ENCODE results near the gene PLXNC1. TPM values are rescaled to one million over a fixed set of nuclear protein-coding genes. Genes with fewer than 3 reads are reported as not detected.

The PLXNC1 gene
- total and polyA plus RNA-seq, 2 of the 8 experiments (the other 6 are each of a cell fraction or from before 2014, with no cell fraction given): 0.83 to 2.0 TPM

DNA sequence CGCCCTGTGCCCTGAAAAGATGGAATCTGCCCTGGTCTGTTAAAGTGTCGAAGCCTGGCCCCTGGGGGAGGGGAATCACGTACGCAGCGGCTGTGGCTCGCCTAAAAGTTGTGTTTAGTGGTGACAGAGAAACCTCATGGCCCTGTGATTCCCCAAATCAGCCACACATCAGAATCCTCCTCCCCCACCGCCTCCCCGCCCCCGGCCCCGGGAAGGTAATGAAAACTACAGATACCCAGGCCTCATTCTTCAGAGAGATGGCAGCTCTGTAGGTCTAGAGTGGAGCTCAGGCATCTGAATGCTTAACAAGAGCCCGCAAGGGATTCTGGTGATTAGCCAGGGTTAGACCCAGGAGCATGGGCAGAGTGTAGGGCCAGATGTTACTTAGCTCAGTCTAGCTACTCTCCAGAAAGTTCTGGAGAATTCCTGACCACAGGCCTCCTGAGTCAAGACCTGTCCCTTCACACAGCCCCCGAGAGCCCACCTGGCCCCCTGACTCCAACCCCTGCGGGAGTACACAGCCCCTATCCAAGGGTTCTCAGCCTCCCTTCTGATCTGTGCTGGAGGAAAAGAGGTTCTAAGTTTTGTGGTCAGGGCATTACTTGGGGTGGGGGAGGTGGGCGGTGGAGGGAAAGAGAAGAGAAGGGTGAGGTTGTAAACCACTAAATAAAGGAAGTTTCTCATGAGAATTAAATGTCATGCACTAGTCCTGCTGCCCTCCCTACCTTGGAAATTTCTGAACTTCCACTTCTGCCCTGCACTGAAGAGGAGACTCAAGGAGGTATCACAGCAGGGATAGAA lies 114.8 kb downstream of the PLXNC1 start (continued):
- TF ChIP-seq, protein P1, sequence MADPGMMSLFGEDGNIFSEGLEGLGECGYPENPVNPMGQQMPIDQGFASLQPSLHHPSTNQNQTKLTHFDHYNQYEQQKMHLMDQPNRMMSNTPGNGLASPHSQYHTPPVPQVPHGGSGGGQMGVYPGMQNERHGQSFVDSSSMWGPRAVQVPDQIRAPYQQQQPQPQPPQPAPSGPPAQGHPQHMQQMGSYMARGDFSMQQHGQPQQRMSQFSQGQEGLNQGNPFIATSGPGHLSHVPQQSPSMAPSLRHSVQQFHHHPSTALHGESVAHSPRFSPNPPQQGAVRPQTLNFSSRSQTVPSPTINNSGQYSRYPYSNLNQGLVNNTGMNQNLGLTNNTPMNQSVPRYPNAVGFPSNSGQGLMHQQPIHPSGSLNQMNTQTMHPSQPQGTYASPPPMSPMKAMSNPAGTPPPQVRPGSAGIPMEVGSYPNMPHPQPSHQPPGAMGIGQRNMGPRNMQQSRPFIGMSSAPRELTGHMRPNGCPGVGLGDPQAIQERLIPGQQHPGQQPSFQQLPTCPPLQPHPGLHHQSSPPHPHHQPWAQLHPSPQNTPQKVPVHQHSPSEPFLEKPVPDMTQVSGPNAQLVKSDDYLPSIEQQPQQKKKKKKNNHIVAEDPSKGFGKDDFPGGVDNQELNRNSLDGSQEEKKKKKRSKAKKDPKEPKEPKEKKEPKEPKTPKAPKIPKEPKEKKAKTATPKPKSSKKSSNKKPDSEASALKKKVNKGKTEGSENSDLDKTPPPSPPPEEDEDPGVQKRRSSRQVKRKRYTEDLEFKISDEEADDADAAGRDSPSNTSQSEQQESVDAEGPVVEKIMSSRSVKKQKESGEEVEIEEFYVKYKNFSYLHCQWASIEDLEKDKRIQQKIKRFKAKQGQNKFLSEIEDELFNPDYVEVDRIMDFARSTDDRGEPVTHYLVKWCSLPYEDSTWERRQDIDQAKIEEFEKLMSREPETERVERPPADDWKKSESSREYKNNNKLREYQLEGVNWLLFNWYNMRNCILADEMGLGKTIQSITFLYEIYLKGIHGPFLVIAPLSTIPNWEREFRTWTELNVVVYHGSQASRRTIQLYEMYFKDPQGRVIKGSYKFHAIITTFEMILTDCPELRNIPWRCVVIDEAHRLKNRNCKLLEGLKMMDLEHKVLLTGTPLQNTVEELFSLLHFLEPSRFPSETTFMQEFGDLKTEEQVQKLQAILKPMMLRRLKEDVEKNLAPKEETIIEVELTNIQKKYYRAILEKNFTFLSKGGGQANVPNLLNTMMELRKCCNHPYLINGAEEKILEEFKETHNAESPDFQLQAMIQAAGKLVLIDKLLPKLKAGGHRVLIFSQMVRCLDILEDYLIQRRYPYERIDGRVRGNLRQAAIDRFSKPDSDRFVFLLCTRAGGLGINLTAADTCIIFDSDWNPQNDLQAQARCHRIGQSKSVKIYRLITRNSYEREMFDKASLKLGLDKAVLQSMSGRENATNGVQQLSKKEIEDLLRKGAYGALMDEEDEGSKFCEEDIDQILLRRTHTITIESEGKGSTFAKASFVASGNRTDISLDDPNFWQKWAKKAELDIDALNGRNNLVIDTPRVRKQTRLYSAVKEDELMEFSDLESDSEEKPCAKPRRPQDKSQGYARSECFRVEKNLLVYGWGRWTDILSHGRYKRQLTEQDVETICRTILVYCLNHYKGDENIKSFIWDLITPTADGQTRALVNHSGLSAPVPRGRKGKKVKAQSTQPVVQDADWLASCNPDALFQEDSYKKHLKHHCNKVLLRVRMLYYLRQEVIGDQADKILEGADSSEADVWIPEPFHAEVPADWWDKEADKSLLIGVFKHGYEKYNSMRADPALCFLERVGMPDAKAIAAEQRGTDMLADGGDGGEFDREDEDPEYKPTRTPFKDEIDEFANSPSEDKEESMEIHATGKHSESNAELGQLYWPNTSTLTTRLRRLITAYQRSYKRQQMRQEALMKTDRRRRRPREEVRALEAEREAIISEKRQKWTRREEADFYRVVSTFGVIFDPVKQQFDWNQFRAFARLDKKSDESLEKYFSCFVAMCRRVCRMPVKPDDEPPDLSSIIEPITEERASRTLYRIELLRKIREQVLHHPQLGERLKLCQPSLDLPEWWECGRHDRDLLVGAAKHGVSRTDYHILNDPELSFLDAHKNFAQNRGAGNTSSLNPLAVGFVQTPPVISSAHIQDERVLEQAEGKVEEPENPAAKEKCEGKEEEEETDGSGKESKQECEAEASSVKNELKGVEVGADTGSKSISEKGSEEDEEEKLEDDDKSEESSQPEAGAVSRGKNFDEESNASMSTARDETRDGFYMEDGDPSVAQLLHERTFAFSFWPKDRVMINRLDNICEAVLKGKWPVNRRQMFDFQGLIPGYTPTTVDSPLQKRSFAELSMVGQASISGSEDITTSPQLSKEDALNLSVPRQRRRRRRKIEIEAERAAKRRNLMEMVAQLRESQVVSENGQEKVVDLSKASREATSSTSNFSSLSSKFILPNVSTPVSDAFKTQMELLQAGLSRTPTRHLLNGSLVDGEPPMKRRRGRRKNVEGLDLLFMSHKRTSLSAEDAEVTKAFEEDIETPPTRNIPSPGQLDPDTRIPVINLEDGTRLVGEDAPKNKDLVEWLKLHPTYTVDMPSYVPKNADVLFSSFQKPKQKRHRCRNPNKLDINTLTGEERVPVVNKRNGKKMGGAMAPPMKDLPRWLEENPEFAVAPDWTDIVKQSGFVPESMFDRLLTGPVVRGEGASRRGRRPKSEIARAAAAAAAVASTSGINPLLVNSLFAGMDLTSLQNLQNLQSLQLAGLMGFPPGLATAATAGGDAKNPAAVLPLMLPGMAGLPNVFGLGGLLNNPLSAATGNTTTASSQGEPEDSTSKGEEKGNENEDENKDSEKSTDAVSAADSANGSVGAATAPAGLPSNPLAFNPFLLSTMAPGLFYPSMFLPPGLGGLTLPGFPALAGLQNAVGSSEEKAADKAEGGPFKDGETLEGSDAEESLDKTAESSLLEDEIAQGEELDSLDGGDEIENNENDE (IDR thresholded peaks at IDR 0.05; ENCODE audit: insufficient replicate concordance, low read length): no peak
- TF ChIP-seq ZNF274 (IDR thresholded peaks at IDR 0.05; ENCODE audit: borderline replicate concordance, extremely low read depth, low read length) (no peak), FOSL1 (IDR thresholded peaks at IDR 0.05; ENCODE audit: insufficient read depth, low read depth, low read length) (no peak), SIX5 (IDR thresholded peaks at IDR 0.05; ENCODE audit: low read depth, low read length) (no peak), CREB1 (IDR thresholded peaks at IDR 0.05) (no peak), KDM1A (IDR thresholded peaks at IDR 0.05; ENCODE audit: borderline replicate concordance, low read length) (no peak), ASH2L (IDR thresholded peaks at IDR 0.05; ENCODE audit: low read length) (no peak), RBBP5 (IDR thresholded peaks at IDR 0.05; ENCODE audit: borderline replicate concordance, low read depth, low read length) (no peak), CTBP2 (IDR thresholded peaks at IDR 0.05; ENCODE audit: borderline replicate concordance, insufficient read depth, insufficient read length, low read length) (no peak)
